ENCODE data around the gene SH3BP2. TPM values are rescaled to one million over a fixed set of nuclear protein-coding genes. Genes with fewer than 3 reads are reported as not detected.

The SH3BP2 gene
- polyA plus RNA-seq, 1 donor from 2014 or later, result 87.9 TPM

GRCh38 chr4:2842687-2843262 lies 49.9 kb downstream of the SH3BP2 start:
- no peaks in the 10 kb centered on the region for H3K9me2 ChIP-seq (ENCODE audit: insufficient read depth, low read length)
- peak overlapping the region; percentile 83 for H3K27ac ChIP-seq (ENCODE audit: low read length)
- H3K4me2 ChIP-seq (ENCODE audit: low read length), result peak overlapping the region; percentile 97
- H3K27me3 ChIP-seq (ENCODE audit: insufficient read depth, low read depth, low read length), result no peaks in the 10 kb centered on the region
- peak overlapping the region; percentile 95 for H3K4me3 ChIP-seq (ENCODE audit: low read length)
- H3F3A ChIP-seq (ENCODE audit: insufficient read depth, low read length, poor library complexity, severe bottlenecking), result no peaks in the 10 kb centered on the region
- H3K9ac ChIP-seq (ENCODE audit: low read length), result peak overlapping the region; percentile 95
- H2AFZ ChIP-seq (ENCODE audit: low read depth, low read length), result peak overlapping the region; percentile 35
- H3K36me3 ChIP-seq (ENCODE audit: insufficient read depth, low read length), result no peaks in the 10 kb centered on the region
- H3K79me2 ChIP-seq (replicated peaks; ENCODE audit: insufficient read depth, low read length), result peaks cover 33% of the 10 kb centered on the region
- H3K9me3 ChIP-seq (ENCODE audit: low read length), result no peaks in the 10 kb centered on the region
- TF ChIP-seq POLR2AphosphoS5 (IDR thresholded peaks at IDR 0.05), result no peak
- TF ChIP-seq REST (IDR thresholded peaks at IDR 0.05; ENCODE audit: borderline replicate concordance), result no peak
- TF ChIP-seq SMC3 (conservative IDR thresholded peaks at IDR 0.05; ENCODE audit: poor library complexity), result no peak
- no peak for TF ChIP-seq CTCF (IDR thresholded peaks at IDR 0.05; ENCODE audit: poor library complexity, severe bottlenecking)
- no peak for TF ChIP-seq RAD21 (conservative IDR thresholded peaks at IDR 0.05)
- no peak for TF ChIP-seq EP300 (conservative IDR thresholded peaks at IDR 0.05; ENCODE audit: poor library complexity, severe bottlenecking)
- TF ChIP-seq EZH2 (IDR thresholded peaks at IDR 0.05; ENCODE audit: borderline replicate concordance, insufficient read depth, low read length, poor library complexity, severe bottlenecking), result no peak
- no peak for TF ChIP-seq MXI1 (conservative IDR thresholded peaks at IDR 0.05; ENCODE audit: poor library complexity, severe bottlenecking)
- H4K20me1 ChIP-seq (ENCODE audit: insufficient read depth), result no peaks in the 10 kb centered on the region

GRCh38 chr4:2843263-2843940 lies 50.5 kb downstream of the SH3BP2 start, which contains the start of gene ADD1:
TSS of gene ADD1 (plus strand) at chr4:2843844. CDS start at chr4:2875916, 32,072 bp downstream.
- no peaks in the 10 kb centered on the region for H3K9me3 ChIP-seq (ENCODE audit: low read length)
- H3K79me2 ChIP-seq (replicated peaks; ENCODE audit: insufficient read depth, low read length), result peaks cover 39% of the 10 kb centered on the region
- no peaks in the 10 kb centered on the region for H3F3A ChIP-seq (ENCODE audit: insufficient read depth, low read length, poor library complexity, severe bottlenecking)
- peak within 1 kb of the TSS; percentile 83 for H3K27ac ChIP-seq (ENCODE audit: low read length)
- peak within 1 kb of the TSS; percentile 97 for H3K4me2 ChIP-seq (ENCODE audit: low read length)
- H3K36me3 ChIP-seq (ENCODE audit: insufficient read depth, low read length), result no peaks in the 10 kb centered on the region
- H3K9me2 ChIP-seq (ENCODE audit: insufficient read depth, low read length), result no peaks in the 10 kb centered on the region
- H2AFZ ChIP-seq (ENCODE audit: low read depth, low read length), result peak within 1 kb of the TSS; percentile 38
- peak within 1 kb of the TSS; percentile 95 for H3K9ac ChIP-seq (ENCODE audit: low read length)
- no peaks in the 10 kb centered on the region for H3K27me3 ChIP-seq (ENCODE audit: insufficient read depth, low read depth, low read length)
- peak within 1 kb of the TSS; percentile 95 for H3K4me3 ChIP-seq (ENCODE audit: low read length)
- H4K20me1 ChIP-seq (ENCODE audit: insufficient read depth), result no peaks in the 10 kb centered on the region
- no peak for TF ChIP-seq EP300 (conservative IDR thresholded peaks at IDR 0.05; ENCODE audit: poor library complexity, severe bottlenecking)
- no peak for TF ChIP-seq EZH2 (IDR thresholded peaks at IDR 0.05; ENCODE audit: borderline replicate concordance, insufficient read depth, low read length, poor library complexity, severe bottlenecking)
- TF ChIP-seq RAD21 (conservative IDR thresholded peaks at IDR 0.05), result peak; percentile 8
- peak; percentile 47 for TF ChIP-seq TAF1 (IDR thresholded peaks at IDR 0.05; ENCODE audit: low read depth)
- TF ChIP-seq CTCF (IDR thresholded peaks at IDR 0.05; ENCODE audit: poor library complexity, severe bottlenecking), result no peak
- TF ChIP-seq POLR2AphosphoS5 (IDR thresholded peaks at IDR 0.05), result peak; percentile 83
- TF ChIP-seq REST (IDR thresholded peaks at IDR 0.05; ENCODE audit: borderline replicate concordance), result peak; percentile 63
- peak; percentile 62 for TF ChIP-seq MXI1 (conservative IDR thresholded peaks at IDR 0.05; ENCODE audit: poor library complexity, severe bottlenecking)
- TF ChIP-seq SMC3 (conservative IDR thresholded peaks at IDR 0.05; ENCODE audit: poor library complexity), result no peak

Measured in neural cell (in vitro differentiated cells).